NCI-H1092 (cell line): Measurements from ENCODE around the gene CCL24.
"Not testable (repeated sequence)": the region's sequence is repeated elsewhere in the genome, so short reads cannot be mapped to it uniquely, and the experiment has no call there.

Experiments used
- DNase-seq: peaks from one replicate; lab custom pipeline; 2025; lab: John Stamatoyannopoulos, UW

The CCL24 gene

GRCh38 chr7:75780647-75781273, 32.8 kb downstream of the CCL24 start:
- DNase-seq: not testable (repeated sequence)

GRCh38 chr7:75779516-75779915, 34.1 kb downstream of the CCL24 start:
- DNase-seq: not testable (repeated sequence)

GRCh38 chr7:75779035-75779434, 34.6 kb downstream of the CCL24 start:
- DNase-seq: not testable (repeated sequence)

- DNase-seq: no peak
Observed at GRCh38 chr7:75776295-75776971, 37.2 kb downstream of the CCL24 start.

GRCh38 chr7:75773958-75774357, 39.6 kb downstream of the CCL24 start:
- not testable (repeated sequence) for DNase-seq

GRCh38 chr7:75772081-75773077, 41.2 kb downstream of the CCL24 start, which contains the start of gene CCL26:
Gene CCL26, minus strand, starts transcription at chr7:75772211. Its CDS starts 35 bp downstream, at chr7:75772176.
- DNase-seq: no peak

- DNase-seq: no peak
Observed at GRCh38 chr7:75771224-75771623, 42.4 kb downstream of the CCL24 start.

GRCh38 chr7:75762350-75762917, 51.2 kb downstream of the CCL24 start:
- DNase-seq: peak; percentile 49

- not testable (repeated sequence) for DNase-seq
Observed at GRCh38 chr7:75761801-75762200, 51.8 kb downstream of the CCL24 start.
